Neural progenitor cell (in vitro differentiated cells): ENCODE data around the gene YEATS4. TPM values are rescaled to one million over a fixed set of nuclear protein-coding genes. Genes with fewer than 3 reads are reported as not detected.

ENCODE experiments used
- DNase-seq: peaks from one replicate; pipeline ENCODE4 v3.0.0-alpha.2; 2016; ENCODE audit warnings: low spot score
- H2AFZ ChIP-seq: fragments of 200-600 bp; sonication (generic); replicated peaks from 2 replicates; pipeline ENCODE4 v1.6.1; 2016; ENCODE audit warnings: antibody characterized with exemption
- H3F3A ChIP-seq: fragments of 200-600 bp; sonication (generic); 2 replicates; pipeline ENCODE4 v1.6.1; 2016; ENCODE audit warnings: antibody characterized with exemption, low read depth
- H3K27ac ChIP-seq: fragments of 200-600 bp; sonication (generic); 2 replicates; pipeline ENCODE4 v1.5.1; 2016; ENCODE audit warnings: mild to moderate bottlenecking
- H3K27me3 ChIP-seq: fragments of 200-600 bp; sonication (generic); 2 replicates; pipeline ENCODE4 v1.6.1; 2016; ENCODE audit warnings: mild to moderate bottlenecking, moderate library complexity
- H3K36me3 ChIP-seq: fragments of 200-600 bp; sonication (generic); 2 replicates; pipeline ENCODE4 v1.5.1; 2016
- H3K4me1 ChIP-seq: fragments of 200-600 bp; sonication (generic); 2 replicates; pipeline ENCODE4 v1.6.1; 2016; ENCODE audit warnings: mixed run types
- H3K4me2 ChIP-seq: fragments of 200-600 bp; sonication (generic); 2 replicates; pipeline ENCODE4 v1.6.1; 2016
- H3K4me3 ChIP-seq: fragments of 200-600 bp; sonication (generic); 2 replicates; pipeline ENCODE4 v1.5.1; 2016
- H3K79me2 ChIP-seq: fragments of 200-600 bp; sonication (generic); 2 replicates; pipeline ENCODE4 v1.6.1; 2016; ENCODE audit warnings: low read depth
- H3K9ac ChIP-seq: fragments of 200-600 bp; sonication (generic); 2 replicates; pipeline ENCODE4 v1.6.1; 2016
- H3K9me3 ChIP-seq: fragments of 200-600 bp; sonication (generic); 2 replicates; pipeline ENCODE4 v1.5.1; 2016; ENCODE audit warnings: low read depth
- H4K20me1 ChIP-seq: fragments of 200-600 bp; sonication (generic); 2 replicates; pipeline ENCODE4 v1.6.1; 2016; ENCODE audit warnings: low read depth
- H3K27ac Mint-ChIP-seq: 3 replicates; pipeline ENCODE4 v1.8.0; 2021; ENCODE audit warnings: mixed read lengths
- H3K27me3 Mint-ChIP-seq: 2 replicates; pipeline ENCODE4 v1.8.0; 2022; ENCODE audit warnings: low read depth, mild to moderate bottlenecking, inconsistent platforms, moderate library complexity, mixed read lengths; ENCODE audit not compliant: insufficient read depth
- H3K36me3 Mint-ChIP-seq: 3 replicates; pipeline ENCODE4 v1.8.0; 2021; ENCODE audit warnings: mixed read lengths
- H3K4me1 Mint-ChIP-seq: 3 replicates; pipeline ENCODE4 v1.8.0; 2021; ENCODE audit warnings: mixed read lengths
- H3K4me3 Mint-ChIP-seq: 3 replicates; pipeline ENCODE4 v1.8.0; 2021; ENCODE audit warnings: mild to moderate bottlenecking, moderate library complexity, mixed read lengths
- H3K9me3 Mint-ChIP-seq: 3 replicates; pipeline ENCODE4 v1.8.0; 2020; ENCODE audit warnings: mixed read lengths
- EZH2 ChIP-seq: fragments of 200-600 bp; sonication (generic); IDR thresholded peaks from 2 replicates; pipeline ENCODE4 v1.6.1; 2017; ENCODE audit warnings: antibody characterized with exemption, mild to moderate bottlenecking, moderate library complexity
- EZH2phosphoT487 ChIP-seq: fragments of 200-600 bp; sonication (generic); IDR thresholded peaks from 2 replicates; pipeline ENCODE4 v1.6.1; 2017; ENCODE audit warnings: antibody characterized with exemption
- total RNA-seq: library from RNA; depleted of rRNA; stranded (reverse); fragments of >200 nt; gene quantifications from 2 replicates; pipeline ENCODE4 v1.2.3, GENCODE V29; 2015; ENCODE audit warnings: low replicate concordance
- TF ChIP-seq, protein P1 (sequence below): fragments of 200-600 bp; sonication (generic); IDR thresholded peaks from 2 replicates; pipeline ENCODE4 v1.5.1; 2017; ENCODE audit warnings: antibody characterized with exemption, mild to moderate bottlenecking

The YEATS4 gene
- total RNA-seq, 1 donor from 2014 or later, result 159 TPM

DNA sequence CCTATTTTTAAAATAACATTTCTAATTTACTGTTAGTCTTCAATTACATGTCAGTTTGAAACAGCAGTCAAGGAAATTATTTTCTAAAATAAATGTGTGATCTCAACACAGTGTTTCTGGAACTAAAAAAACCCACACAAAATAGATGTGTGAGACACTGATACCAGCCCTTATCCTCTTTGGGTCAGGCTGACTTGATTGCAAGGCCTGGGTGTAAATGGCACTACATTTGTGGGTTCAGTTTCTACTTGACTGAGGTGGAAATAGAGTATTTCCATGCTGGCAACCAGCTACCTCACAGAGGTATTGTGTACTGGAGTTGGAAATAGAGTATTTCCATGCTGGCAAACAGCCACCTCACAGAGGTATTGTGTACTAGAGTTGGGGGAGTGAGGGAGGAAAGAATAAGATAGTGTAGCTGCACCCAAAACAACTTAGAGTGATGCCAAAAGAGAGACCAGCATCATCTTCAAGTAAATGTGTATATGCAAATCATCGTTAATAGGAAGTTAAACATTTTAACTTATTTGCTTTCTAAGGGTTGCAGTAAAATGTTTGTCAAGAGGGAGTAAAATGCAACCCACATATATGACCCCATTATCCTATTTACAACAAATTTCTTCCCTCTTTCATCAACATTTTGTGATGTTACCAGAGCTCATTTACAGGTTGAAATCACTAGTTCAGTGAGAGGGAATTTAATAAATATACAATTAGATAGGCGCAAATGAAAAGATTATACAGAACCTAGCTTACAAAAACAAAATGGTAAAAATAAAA, 22.0 kb upstream of the YEATS4 start:
- no peak for DNase-seq
- no peaks in the 10 kb centered on the region for H3K79me2 ChIP-seq
- H3K9me3 ChIP-seq, result no peaks in the 10 kb centered on the region
- H3K4me2 ChIP-seq, result no peak overlapping the region
- Mint-ChIP-seq H3K27ac (no peak overlapping the region), H3K4me3 (no peak overlapping the region), H3K4me1 (peaks cover 22% of the 10 kb centered on the region), H3K27me3 (no peaks in the 10 kb centered on the region), H3K36me3 (no peaks in the 10 kb centered on the region), H3K9me3 (no peaks in the 10 kb centered on the region)
- peaks cover 12% of the 10 kb centered on the region for H3K4me1 ChIP-seq
- H2AFZ ChIP-seq, result no peak overlapping the region
- H4K20me1 ChIP-seq, result no peaks in the 10 kb centered on the region
- H3F3A ChIP-seq, result no peaks in the 10 kb centered on the region
- no peak overlapping the region for H3K27ac ChIP-seq
- H3K27me3 ChIP-seq, result no peaks in the 10 kb centered on the region
- TF ChIP-seq EZH2phosphoT487 (no peak), EZH2 (no peak)
- TF ChIP-seq, protein P1, sequence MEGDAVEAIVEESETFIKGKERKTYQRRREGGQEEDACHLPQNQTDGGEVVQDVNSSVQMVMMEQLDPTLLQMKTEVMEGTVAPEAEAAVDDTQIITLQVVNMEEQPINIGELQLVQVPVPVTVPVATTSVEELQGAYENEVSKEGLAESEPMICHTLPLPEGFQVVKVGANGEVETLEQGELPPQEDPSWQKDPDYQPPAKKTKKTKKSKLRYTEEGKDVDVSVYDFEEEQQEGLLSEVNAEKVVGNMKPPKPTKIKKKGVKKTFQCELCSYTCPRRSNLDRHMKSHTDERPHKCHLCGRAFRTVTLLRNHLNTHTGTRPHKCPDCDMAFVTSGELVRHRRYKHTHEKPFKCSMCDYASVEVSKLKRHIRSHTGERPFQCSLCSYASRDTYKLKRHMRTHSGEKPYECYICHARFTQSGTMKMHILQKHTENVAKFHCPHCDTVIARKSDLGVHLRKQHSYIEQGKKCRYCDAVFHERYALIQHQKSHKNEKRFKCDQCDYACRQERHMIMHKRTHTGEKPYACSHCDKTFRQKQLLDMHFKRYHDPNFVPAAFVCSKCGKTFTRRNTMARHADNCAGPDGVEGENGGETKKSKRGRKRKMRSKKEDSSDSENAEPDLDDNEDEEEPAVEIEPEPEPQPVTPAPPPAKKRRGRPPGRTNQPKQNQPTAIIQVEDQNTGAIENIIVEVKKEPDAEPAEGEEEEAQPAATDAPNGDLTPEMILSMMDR, result no peak
- no peak overlapping the region for H3K4me3 ChIP-seq
- H3K36me3 ChIP-seq, result no peaks in the 10 kb centered on the region
- H3K9ac ChIP-seq, result no peak overlapping the region

DNA sequence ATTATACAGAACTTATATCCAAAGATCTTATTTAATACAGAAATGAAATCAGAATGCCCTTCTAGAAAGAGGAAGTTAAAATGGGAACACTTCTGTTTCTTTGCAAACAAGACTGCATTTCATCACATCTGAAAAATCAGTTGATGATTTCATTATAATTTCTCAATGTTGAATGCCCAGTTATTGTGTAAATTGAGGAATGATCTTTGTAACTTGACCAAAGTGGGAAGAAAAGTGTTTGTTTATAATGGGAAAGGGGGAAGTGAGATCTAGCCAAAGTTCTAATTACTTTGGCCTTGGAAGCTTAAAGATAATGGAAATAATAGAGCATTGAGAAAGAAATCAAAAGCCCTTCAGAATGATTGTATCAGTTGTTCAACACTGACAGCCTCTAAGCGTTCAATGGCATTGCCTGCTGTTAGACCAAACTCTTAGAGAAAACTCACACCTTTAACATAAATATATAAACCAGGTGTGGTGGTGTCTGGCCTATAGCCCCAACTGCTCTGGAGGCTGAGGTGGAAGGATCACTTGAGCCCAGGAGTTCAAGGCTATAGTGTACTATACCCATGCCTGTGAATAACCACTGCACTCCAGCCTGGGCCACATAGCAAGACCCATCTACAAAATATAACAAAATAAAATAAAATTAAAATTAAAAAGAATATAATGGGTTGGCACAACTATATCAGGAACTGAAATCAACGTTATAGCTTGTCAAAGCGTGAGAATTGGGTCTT, 21.3 kb upstream of the YEATS4 start:
- H3K4me3 Mint-ChIP-seq, result no peak overlapping the region
- peaks cover 12% of the 10 kb centered on the region for H3K4me1 ChIP-seq
- no peaks in the 10 kb centered on the region for H3F3A ChIP-seq
- no peaks in the 10 kb centered on the region for H3K27me3 Mint-ChIP-seq
- no peaks in the 10 kb centered on the region for H3K9me3 Mint-ChIP-seq
- H3K27ac Mint-ChIP-seq, result no peak overlapping the region
- H2AFZ ChIP-seq, result no peak overlapping the region
- H3K27ac ChIP-seq, result no peak overlapping the region
- no peaks in the 10 kb centered on the region for H4K20me1 ChIP-seq
- H3K4me3 ChIP-seq, result no peak overlapping the region
- H3K36me3 Mint-ChIP-seq, result no peaks in the 10 kb centered on the region
- no peak for DNase-seq
- H3K4me2 ChIP-seq, result no peak overlapping the region
- H3K9ac ChIP-seq, result no peak overlapping the region
- TF ChIP-seq EZH2phosphoT487 (no peak), EZH2 (no peak)
- TF ChIP-seq, protein P1, result no peak
- H3K79me2 ChIP-seq, result no peaks in the 10 kb centered on the region
- no peaks in the 10 kb centered on the region for H3K9me3 ChIP-seq
- no peaks in the 10 kb centered on the region for H3K36me3 ChIP-seq
- peaks cover 23% of the 10 kb centered on the region for H3K4me1 Mint-ChIP-seq
- H3K27me3 ChIP-seq, result no peaks in the 10 kb centered on the region

DNA sequence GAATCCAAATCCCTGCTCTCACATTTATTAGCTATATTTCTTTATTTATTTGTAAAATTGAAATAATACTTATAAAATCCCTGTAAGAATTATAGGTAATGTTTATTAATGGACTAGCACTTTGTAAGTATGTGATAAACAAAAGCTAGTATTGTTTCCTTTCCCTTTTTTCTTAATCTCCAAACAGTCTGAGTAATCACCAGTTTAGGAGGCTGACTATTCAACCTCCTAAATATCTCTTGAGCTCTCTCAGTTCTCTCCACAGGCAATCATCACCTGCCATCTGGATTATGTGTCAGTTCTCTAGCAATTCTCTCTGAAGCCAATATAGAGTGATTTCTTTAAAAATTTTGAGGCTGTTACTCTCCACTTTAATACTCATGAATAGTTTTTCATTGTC, 20.6 kb upstream of the YEATS4 start:
- peaks cover 12% of the 10 kb centered on the region for H3K4me1 ChIP-seq
- TF ChIP-seq EZH2phosphoT487, result no peak
- no peak overlapping the region for H3K27ac ChIP-seq
- H4K20me1 ChIP-seq, result no peaks in the 10 kb centered on the region
- no peaks in the 10 kb centered on the region for H3K36me3 Mint-ChIP-seq
- no peaks in the 10 kb centered on the region for H3K27me3 Mint-ChIP-seq
- H3K36me3 ChIP-seq, result no peaks in the 10 kb centered on the region
- no peaks in the 10 kb centered on the region for H3F3A ChIP-seq
- no peak for DNase-seq
- peaks cover 23% of the 10 kb centered on the region for H3K4me1 Mint-ChIP-seq
- H3K27ac Mint-ChIP-seq, result no peak overlapping the region
- no peak overlapping the region for H2AFZ ChIP-seq
- no peak overlapping the region for H3K4me2 ChIP-seq
- no peak overlapping the region for H3K9ac ChIP-seq
- no peaks in the 10 kb centered on the region for H3K27me3 ChIP-seq
- H3K9me3 Mint-ChIP-seq, result no peaks in the 10 kb centered on the region
- H3K79me2 ChIP-seq, result no peaks in the 10 kb centered on the region
- H3K4me3 ChIP-seq, result no peak overlapping the region
- H3K4me3 Mint-ChIP-seq, result no peak overlapping the region
- no peaks in the 10 kb centered on the region for H3K9me3 ChIP-seq

DNA sequence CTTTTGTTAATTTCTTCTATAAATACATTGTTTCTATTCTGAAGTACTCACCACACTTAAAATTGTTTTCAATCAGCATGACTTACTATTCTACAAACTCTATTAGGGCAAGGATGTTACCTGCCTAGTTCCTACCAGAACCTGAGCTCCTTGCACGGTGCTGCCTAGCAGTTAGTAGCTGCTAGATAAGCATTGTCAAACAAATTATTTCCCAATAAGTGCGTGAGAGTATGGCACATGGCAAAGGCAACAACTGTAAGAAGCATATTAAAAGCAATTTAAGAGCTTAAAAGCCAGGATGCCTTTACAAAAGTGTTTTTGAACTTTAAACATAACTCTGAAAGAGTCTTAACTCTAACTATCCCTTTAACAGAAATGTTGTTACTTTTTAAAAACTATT, 19.5 kb upstream of the YEATS4 start:
- no peak overlapping the region for H3K9ac ChIP-seq
- no peak for DNase-seq
- H3K27me3 Mint-ChIP-seq, result no peaks in the 10 kb centered on the region
- no peak overlapping the region for H3K4me2 ChIP-seq
- H3F3A ChIP-seq, result no peaks in the 10 kb centered on the region
- peaks cover 23% of the 10 kb centered on the region for H3K4me1 Mint-ChIP-seq
- no peak overlapping the region for H3K4me3 Mint-ChIP-seq
- H3K4me3 ChIP-seq, result no peak overlapping the region
- no peaks in the 10 kb centered on the region for H3K36me3 ChIP-seq
- no peak overlapping the region for H2AFZ ChIP-seq
- H3K27ac ChIP-seq, result no peak overlapping the region
- H3K27ac Mint-ChIP-seq, result no peak overlapping the region
- H3K36me3 Mint-ChIP-seq, result no peaks in the 10 kb centered on the region
- no peak for TF ChIP-seq EZH2phosphoT487
- TF ChIP-seq EZH2, result no peak
- TF ChIP-seq, protein P1, result no peak
- no peaks in the 10 kb centered on the region for H3K9me3 Mint-ChIP-seq
- H3K27me3 ChIP-seq, result no peaks in the 10 kb centered on the region
- no peaks in the 10 kb centered on the region for H3K9me3 ChIP-seq
- no peaks in the 10 kb centered on the region for H3K79me2 ChIP-seq
- H3K4me1 ChIP-seq, result peaks cover 12% of the 10 kb centered on the region
- H4K20me1 ChIP-seq, result no peaks in the 10 kb centered on the region
